Panc1 (cell line): ENCODE measurements around the gene ARFIP2. TPM values are rescaled to one million over a fixed set of nuclear protein-coding genes. Genes with fewer than 3 reads are reported as not detected.
"Not testable (repeated sequence)": the region's sequence is repeated elsewhere in the genome, so short reads cannot be mapped to it uniquely, and the experiment has no call there.

Source experiments
- ATAC-seq: fragments of 200-7000 bp; cut with Tn5 transposase; 2 replicates; pipeline ENCODE4 v1.9.1; 2020; ENCODE audit warnings: mild to moderate bottlenecking, moderate library complexity
- BruUV-seq: library from RNA; stranded (reverse); fragments of 400-500 nt; replicated peaks from 2 replicates; lab custom pipeline; 2021; lab: Mats Ljungman, UMichigan
- CTCF ChIA-PET: fragments of 300-600 bp; sonication (Branson Sonifier 250); formaldehyde crosslinking; loops from one replicate; lab custom pipeline; 2022; ENCODE audit warnings: antibody characterized with exemption; lab: Charles Lee
- POLR2A ChIA-PET: fragments of 300-600 bp; sonication (Branson Sonifier 250); formaldehyde crosslinking; loops from one replicate; lab custom pipeline; 2022; ENCODE audit warnings: antibody characterized with exemption; lab: Charles Lee
- DNase-seq: peaks from one replicate; pipeline ENCODE4 v3.0.0-alpha.2; 2010; ENCODE audit warnings: low read depth, low spot score
- H3K27ac ChIP-seq: 2 replicates; pipeline ENCODE4 v1.5.1; 2011; ENCODE audit warnings: mild to moderate bottlenecking, low read length, inconsistent platforms
- H3K27me3 ChIP-seq: fragments of 200-500 bp; sonication (Bioruptor generic); 2 replicates; pipeline ENCODE4 v1.6.0; 2014; ENCODE audit warnings: low read length, inconsistent platforms; ENCODE audit not compliant: control insufficient read depth, insufficient read depth
- H3K36me3 ChIP-seq: fragments of 200-500 bp; sonication (Bioruptor generic); 2 replicates; pipeline ENCODE4 v1.5.1; 2014; ENCODE audit warnings: inconsistent platforms, mild to moderate bottlenecking, low read length, moderate library complexity; ENCODE audit not compliant: control insufficient read depth, insufficient read depth
- H3K4me1 ChIP-seq: 2 replicates; pipeline ENCODE4 v1.5.1; 2011; ENCODE audit warnings: inconsistent platforms, mild to moderate bottlenecking, low read length, moderate library complexity; ENCODE audit not compliant: control insufficient read depth, insufficient read depth
- H3K4me3 ChIP-seq, 2 experiments: 2 replicates each; pipeline ENCODE4 v1.5.1; 2011 to 2012; ENCODE audit warnings: low read depth in 2 of 2, low read length in 2 of 2, mild to moderate bottlenecking in 2 of 2, inconsistent platforms in 1 of 2, moderate library complexity in 1 of 2
- H3K9me3 ChIP-seq: fragments of 200-500 bp; sonication (Bioruptor generic); 2 replicates; pipeline ENCODE4 v1.5.1; 2014; ENCODE audit warnings: low read depth, mild to moderate bottlenecking, inconsistent platforms, low read length, moderate library complexity; ENCODE audit not compliant: control insufficient read depth, insufficient read depth
- CTCF ChIP-seq: fragments of 450-650 bp; IDR thresholded peaks from 2 replicates; pipeline ENCODE4 v1.5.1; 2017; ENCODE audit warnings: mild to moderate bottlenecking
- POLR2AphosphoS5 ChIP-seq: IDR thresholded peaks from 2 replicates; pipeline ENCODE4 v1.6.1; 2012; ENCODE audit warnings: mild to moderate bottlenecking, low read depth, low read length, moderate library complexity
- REST ChIP-seq, 2 experiments: IDR thresholded peaks; 2 replicates each; pipeline ENCODE4 v1.6.1; 2011 to 2012; ENCODE audit warnings: low read depth in 2 of 2, control low read depth in 1 of 2, low read length in 1 of 2, mild to moderate bottlenecking in 1 of 2, moderate library complexity in 1 of 2; ENCODE audit not compliant: insufficient read depth in 1 of 2
- SIN3A ChIP-seq: IDR thresholded peaks from 2 replicates; pipeline ENCODE4 v1.6.1; 2012; ENCODE audit warnings: low read depth, mild to moderate bottlenecking, low read length, moderate library complexity, borderline replicate concordance; ENCODE audit not compliant: insufficient read depth
- TCF7L2 ChIP-seq: IDR thresholded peaks from 2 replicates; pipeline ENCODE4 v1.6.1; 2011; ENCODE audit warnings: mild to moderate bottlenecking, low read depth, low read length, inconsistent platforms
- in situ Hi-C: cut with HindIII; loops from 2 replicates; pipeline ENCODE4 v1.10.0; 2016; ENCODE audit warnings: low sequenced_read_pairs, low pct_unique_long_range_greater_than_20kb
- intact Hi-C: fragments of 100-400 bp; cut with micrococcal nuclease; formaldehyde crosslinking; loops from one replicate; pipeline ENCODE4 v1.10.0; 2022; ENCODE audit not compliant: unreplicated experiment
- total RNA-seq: library from RNA; stranded (reverse); gene quantifications from one replicate; pipeline ENCODE4 v1.2.1, GENCODE V29; 2021; ENCODE audit not compliant: unreplicated experiment

Gene ARFIP2
- total RNA-seq, 1 experiment from 2014 or later = 116 TPM

GRCh38 chr11:6523253-6523652, 42.1 kb upstream of the ARFIP2 start:
- H3K9me3 ChIP-seq = no peaks in the 10 kb centered on the region
- BruUV-seq = no TSS peak
- no peaks in the 10 kb centered on the region for H3K27me3 ChIP-seq
- no peaks in the 10 kb centered on the region for H3K36me3 ChIP-seq
- ATAC-seq = peak; percentile 86
- no peak overlapping the region for H3K4me3 ChIP-seq
- TF ChIP-seq CTCF = no peak
- no peak for TF ChIP-seq REST (IDR thresholded peaks at IDR 0.05; ENCODE audit: insufficient read depth in 1 of 2, low read depth in 2 of 2, low read length in 1 of 2)
- TF ChIP-seq TCF7L2 = no peak
- no peak for TF ChIP-seq POLR2AphosphoS5
- TF ChIP-seq SIN3A = no peak
- H3K27ac ChIP-seq = no peak overlapping the region
- 0 out of 2 replicates have a peak, but pooled peaks cover 5% of the 10 kb centered on the region for H3K4me1 ChIP-seq
- DNase-seq = peak; percentile 30
- intact Hi-C loops (no loop called here), in situ Hi-C loops (no loop called here)
- ChIA-PET POLR2A (no interaction called here), CTCF (no interaction called here)

- H3K4me3 ChIP-seq, H3K27ac ChIP-seq, POLR2A ChIA-PET, in situ Hi-C loops, intact Hi-C loops, DNase-seq, BruUV-seq, H3K36me3 ChIP-seq, H3K9me3 ChIP-seq, ATAC-seq, H3K27me3 ChIP-seq, H3K4me1 ChIP-seq: not testable (repeated sequence)
- CTCF ChIA-PET = interaction anchor here (0.7 kb wide), 1 partner anchor 162 kb away, joined by 3 read pairs; no protein-coding TSS in a partner anchor
These were observed 40.8 kb upstream of the ARFIP2 start for GRCh38 chr11:6521946-6522345.

GRCh38 chr11:6520265-6520664, 39.1 kb upstream of the ARFIP2 start:
- in situ Hi-C loops (no loop called here), intact Hi-C loops (no loop called here)
- H3K36me3 ChIP-seq = no peaks in the 10 kb centered on the region
- no peak for TF ChIP-seq REST (IDR thresholded peaks at IDR 0.05; ENCODE audit: insufficient read depth in 1 of 2, low read depth in 2 of 2, low read length in 1 of 2)
- no peak for TF ChIP-seq POLR2AphosphoS5
- no peak for TF ChIP-seq CTCF
- no peak for TF ChIP-seq TCF7L2
- no peak for TF ChIP-seq SIN3A
- no peaks in the 10 kb centered on the region for H3K9me3 ChIP-seq
- no TSS peak for BruUV-seq
- DNase-seq (no peak), ATAC-seq (0 out of 2 replicates have a peak, but pooled peaks have one; percentile 36)
- ChIA-PET POLR2A (interaction anchor here (0.6 kb wide), 1 partner anchor 9 kb away, joined by 3 read pairs; no protein-coding TSS in a partner anchor), CTCF (interaction anchor here (0.6 kb wide), 1 partner anchor 24 kb away, joined by 4 read pairs; no protein-coding TSS in a partner anchor)
- H3K27ac ChIP-seq = no peak overlapping the region
- H3K27me3 ChIP-seq = no peaks in the 10 kb centered on the region
- H3K4me1 ChIP-seq = 0 out of 2 replicates have a peak, but pooled peaks cover 5% of the 10 kb centered on the region
- H3K4me3 ChIP-seq = no peak overlapping the region
